Ascending aorta (tissue), 2 donors: ENCODE results near the gene CNNM2. TPM values are rescaled to one million over a fixed set of nuclear protein-coding genes. Genes with fewer than 3 reads are reported as not detected.
A peak's percentile ranks its signal among the peaks of the same experiment; 100 is the strongest.

Experiments used
- DNase-seq, 2 donors: peaks; one replicate each; pipeline ENCODE4 v3.0.0-alpha.2; 2019; ENCODE audit warnings: low spot score in 2 of 2
- H3K27ac ChIP-seq, 2 donors: fragments of 200-600 bp; sonication (generic); one replicate each; pipeline ENCODE4 v1.5.1; 2016 to 2017; ENCODE audit warnings: mild to moderate bottlenecking in 1 of 2
- H3K27me3 ChIP-seq: fragments of 200-600 bp; sonication (generic); one replicate; pipeline ENCODE4 v1.5.1; 2017
- H3K36me3 ChIP-seq, 2 donors: fragments of 200-600 bp; sonication (generic); one replicate each; pipeline ENCODE4 v1.5.1; 2016
- H3K4me1 ChIP-seq, 2 donors: fragments of 200-600 bp; sonication (generic); one replicate each; pipeline ENCODE4 v1.5.1; 2016 to 2017; ENCODE audit warnings: mild to moderate bottlenecking in 1 of 2
- H3K4me3 ChIP-seq, 2 donors: fragments of 200-600 bp; sonication (generic); one replicate each; pipeline ENCODE4 v1.5.1; 2016 to 2017; ENCODE audit warnings: mild to moderate bottlenecking in 1 of 2
- H3K9me3 ChIP-seq, 2 donors: fragments of 200-600 bp; sonication (generic); one replicate each; pipeline ENCODE4 v1.5.1; 2016
- intact Hi-C: fragments of 100-400 bp; cut with DNase I; formaldehyde crosslinking; loops from one replicate; pipeline ENCODE4 v1.15.1; 2023
- total RNA-seq: library from RNA; depleted of rRNA; stranded (reverse); fragments of >200 nt; gene quantifications from one replicate; pipeline ENCODE4 v1.1.0, GENCODE V29; 2016
- TF ChIP-seq, protein P1 (sequence below), 3 experiments: fragments of 200-600 bp in 2 of 3; fragments of 450-650 bp in 1 of 3; sonication (generic) in 2 of 3; IDR thresholded peaks; one replicate each; pipeline ENCODE4 v1.5.1; 2016 to 2019; ENCODE audit warnings: antibody characterized with exemption in 3 of 3, mild to moderate bottlenecking in 1 of 3, moderate library complexity in 1 of 3

The CNNM2 gene
- total RNA-seq, 1 donor from 2014 or later, result 18.7 TPM

DNA sequence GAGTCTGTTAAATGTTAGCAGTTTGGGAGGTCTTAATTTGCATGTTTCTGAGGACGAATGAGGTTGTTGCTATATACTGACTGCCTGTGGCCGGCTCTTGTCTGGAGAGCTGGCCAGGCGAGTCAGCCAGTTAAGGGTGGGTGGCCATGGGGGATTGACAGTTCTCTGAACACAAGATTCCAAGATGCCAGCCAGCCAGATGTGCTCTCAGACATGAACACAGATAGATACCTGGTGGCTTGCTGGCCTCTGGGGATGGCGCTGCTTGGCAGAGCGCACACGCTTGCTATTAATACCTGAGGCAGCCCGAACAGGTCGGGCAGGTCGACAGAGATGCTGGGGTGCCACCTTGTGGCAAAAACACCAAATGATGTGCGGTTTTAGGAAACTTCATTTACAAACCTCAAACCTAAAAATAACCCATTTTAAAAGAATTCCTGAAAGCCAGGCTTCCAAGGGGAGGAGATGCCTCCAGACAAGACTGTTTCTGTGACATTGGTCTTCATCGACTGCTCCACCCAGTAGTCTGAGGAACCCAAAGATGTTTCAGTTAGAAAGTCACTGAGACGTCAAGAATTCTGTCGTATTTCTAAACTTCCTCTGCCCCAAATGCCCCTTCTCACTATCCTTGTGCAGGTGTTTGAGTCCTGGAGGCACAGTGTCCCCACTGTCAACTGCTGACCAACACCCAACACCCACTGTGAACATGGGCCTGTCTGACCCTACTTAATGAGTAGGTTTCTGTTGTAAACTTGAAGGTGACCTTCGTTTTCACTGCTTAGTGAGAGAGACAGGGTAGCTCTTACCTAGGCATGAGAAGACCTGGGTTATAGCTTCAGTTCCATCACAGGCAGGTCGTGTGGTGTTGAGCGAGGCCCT, 151.6 kb downstream of the CNNM2 start:
- peaks cover 0 to 15% of the 10 kb centered on the region in 2 donors for H3K36me3 ChIP-seq
- H3K4me3 ChIP-seq, result no peak overlapping the region
- H3K27me3 ChIP-seq, result no peaks in the 10 kb centered on the region
- H3K4me1 ChIP-seq, result no peaks in the 10 kb centered on the region
- intact Hi-C loops, result loop anchor here (1.0 to 5.0 kb wide), 4 partner anchors 152 to 342 kb away; partner anchors contain the start of genes CYP17A1 and RPEL1
- H3K27ac ChIP-seq, result peak overlapping the region in 1 of 2 donors; percentile 47
- no peaks in the 10 kb centered on the region for H3K9me3 ChIP-seq
- TF ChIP-seq, protein P1, sequence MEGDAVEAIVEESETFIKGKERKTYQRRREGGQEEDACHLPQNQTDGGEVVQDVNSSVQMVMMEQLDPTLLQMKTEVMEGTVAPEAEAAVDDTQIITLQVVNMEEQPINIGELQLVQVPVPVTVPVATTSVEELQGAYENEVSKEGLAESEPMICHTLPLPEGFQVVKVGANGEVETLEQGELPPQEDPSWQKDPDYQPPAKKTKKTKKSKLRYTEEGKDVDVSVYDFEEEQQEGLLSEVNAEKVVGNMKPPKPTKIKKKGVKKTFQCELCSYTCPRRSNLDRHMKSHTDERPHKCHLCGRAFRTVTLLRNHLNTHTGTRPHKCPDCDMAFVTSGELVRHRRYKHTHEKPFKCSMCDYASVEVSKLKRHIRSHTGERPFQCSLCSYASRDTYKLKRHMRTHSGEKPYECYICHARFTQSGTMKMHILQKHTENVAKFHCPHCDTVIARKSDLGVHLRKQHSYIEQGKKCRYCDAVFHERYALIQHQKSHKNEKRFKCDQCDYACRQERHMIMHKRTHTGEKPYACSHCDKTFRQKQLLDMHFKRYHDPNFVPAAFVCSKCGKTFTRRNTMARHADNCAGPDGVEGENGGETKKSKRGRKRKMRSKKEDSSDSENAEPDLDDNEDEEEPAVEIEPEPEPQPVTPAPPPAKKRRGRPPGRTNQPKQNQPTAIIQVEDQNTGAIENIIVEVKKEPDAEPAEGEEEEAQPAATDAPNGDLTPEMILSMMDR (IDR thresholded peaks at IDR 0.05), result peak; percentile 66 to 80 (median 75)
- peak in 1 of 2 donors; percentile 82 for DNase-seq

DNA sequence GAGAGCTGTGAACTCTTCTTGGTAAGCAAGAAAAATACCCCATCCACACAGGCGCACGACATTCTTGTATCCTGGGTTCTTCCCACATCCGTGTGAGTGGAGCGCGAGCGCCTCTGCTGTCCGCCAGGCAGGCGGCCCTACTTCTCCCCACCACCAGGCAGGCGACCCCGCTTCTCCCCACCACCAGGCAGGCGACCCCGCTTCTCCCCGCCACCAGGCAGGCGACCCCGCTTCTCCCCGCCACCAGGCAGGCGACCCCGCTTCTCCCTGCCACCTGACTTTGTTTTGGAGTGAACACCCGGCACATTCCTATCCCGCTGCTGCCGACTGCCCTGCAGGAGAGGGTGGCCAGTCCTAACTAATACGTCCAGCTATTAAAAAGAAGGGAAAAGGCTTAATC, 154.2 kb downstream of the CNNM2 start:
- H3K9me3 ChIP-seq, result no peaks in the 10 kb centered on the region
- intact Hi-C loops, result loop anchor here (5.0 kb wide), 1 partner anchor 345 kb away; no protein-coding TSS in a partner anchor
- H3K4me3 ChIP-seq, result no peak overlapping the region
- H3K4me1 ChIP-seq, result no peaks in the 10 kb centered on the region
- H3K27me3 ChIP-seq, result no peaks in the 10 kb centered on the region
- no peak overlapping the region for H3K27ac ChIP-seq
- peak in 1 of 2 donors; percentile 55 for DNase-seq
- TF ChIP-seq, protein P1 (IDR thresholded peaks at IDR 0.05), result no peak
- H3K36me3 ChIP-seq, result peaks cover 11 to 32% of the 10 kb centered on the region in 2 donors

- intact Hi-C loops, result loop anchor here (5.0 kb wide), 1 partner anchor 346 kb away; no protein-coding TSS in a partner anchor
- H3K36me3 ChIP-seq, result peaks cover 11 to 33% of the 10 kb centered on the region in 2 donors
- TF ChIP-seq, protein P1 (IDR thresholded peaks at IDR 0.05), result no peak
These were observed 154.8 kb downstream of the CNNM2 start for GRCh38 chr10:103072891-103073290.

GRCh38 chr10:103077020-103077419, 158.9 kb downstream of the CNNM2 start:
- Histone ChIP-seq H3K27ac (peak overlapping the region in 1 of 2 donors; percentile 9), H3K27me3 (no peaks in the 10 kb centered on the region), H3K4me1 (peaks cover 0 to 11% of the 10 kb centered on the region in 2 donors), H3K9me3 (no peaks in the 10 kb centered on the region), H3K36me3 (peaks cover 11 to 29% of the 10 kb centered on the region in 2 donors), H3K4me3 (no peak overlapping the region)
- intact Hi-C loops, result loop anchor here (5.0 kb wide), 1 partner anchor 165 kb away; no protein-coding TSS in a partner anchor
- no peak for DNase-seq
- TF ChIP-seq, protein P1 (IDR thresholded peaks at IDR 0.05), result no peak

More at GRCh38 chr10:103072891-103073290, 154.8 kb downstream of the CNNM2 start:
- H3K27ac ChIP-seq, result no peak overlapping the region
- no peak overlapping the region for H3K4me3 ChIP-seq
- H3K9me3 ChIP-seq, result no peaks in the 10 kb centered on the region
- DNase-seq, result peak in 1 of 2 donors; percentile 24
- no peaks in the 10 kb centered on the region for H3K27me3 ChIP-seq
- peaks cover 0 to 1% of the 10 kb centered on the region in 2 donors for H3K4me1 ChIP-seq

DNA sequence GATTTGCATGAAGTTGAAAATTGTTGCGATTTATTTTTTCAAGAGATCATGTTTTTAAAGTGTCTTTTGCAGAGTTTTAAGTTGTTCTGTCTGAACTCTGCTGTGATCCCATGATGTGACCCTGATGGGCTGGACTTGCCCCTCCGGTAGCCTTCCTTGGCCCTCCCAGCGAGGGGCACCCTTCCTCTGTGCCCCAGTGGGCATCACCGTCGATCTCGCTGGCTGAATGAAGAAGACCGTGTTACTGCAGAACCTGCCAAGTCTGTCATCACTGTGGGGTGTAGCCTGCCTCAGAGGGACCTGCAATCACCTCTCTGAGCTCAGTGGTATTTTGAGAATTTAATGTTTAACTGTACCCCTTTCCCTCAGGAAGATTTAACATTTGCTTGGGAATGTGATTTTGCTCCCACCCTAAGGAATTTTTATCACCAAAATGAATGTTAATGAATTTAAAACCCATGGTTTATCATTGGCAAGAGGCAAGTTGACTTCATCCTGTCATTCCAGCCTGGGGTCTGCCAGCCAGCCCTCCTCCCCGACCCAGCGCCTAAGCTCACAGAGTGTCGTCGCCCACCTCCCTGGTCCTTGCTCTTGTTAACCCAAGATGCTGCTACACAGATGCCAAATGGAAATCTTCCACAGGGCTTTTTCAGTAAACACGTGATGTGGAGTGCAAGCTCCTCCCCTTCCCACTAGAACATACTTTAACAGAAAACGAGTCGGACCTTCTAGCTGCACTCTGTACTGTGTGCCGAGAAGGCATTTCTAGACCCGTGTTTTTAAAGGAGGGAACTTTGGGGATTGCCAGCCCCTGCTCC, 159.6 kb downstream of the CNNM2 start:
- H3K36me3 ChIP-seq, result peaks cover 11 to 33% of the 10 kb centered on the region in 2 donors
- no peak for DNase-seq
- H3K4me3 ChIP-seq, result peak overlapping the region in 1 of 2 donors; percentile 8
- H3K27me3 ChIP-seq, result no peaks in the 10 kb centered on the region
- TF ChIP-seq, protein P1 (IDR thresholded peaks at IDR 0.05), result no peak
- intact Hi-C loops, result loop anchor here (5.0 kb wide), 1 partner anchor 165 kb away; no protein-coding TSS in a partner anchor
- H3K9me3 ChIP-seq, result no peaks in the 10 kb centered on the region
- peaks cover 0 to 11% of the 10 kb centered on the region in 2 donors for H3K4me1 ChIP-seq
- peak overlapping the region; percentile 59 to 71 for H3K27ac ChIP-seq
